ENCODE data around the gene TEX13D. TPM values are rescaled to one million over a fixed set of nuclear protein-coding genes. Genes with fewer than 3 reads are reported as not detected.

TEX13D gene
- total and polyA plus RNA-seq, 12 donors = not detected

- intact Hi-C loops (cut with DNase I) = loop anchor here in 2 of 10 donors (1.0 to 10.0 kb wide), 2 partner anchors 28 to 172 kb away; no protein-coding TSS in a partner anchor
- no peaks in the 10 kb centered on the region for H3K9me3 ChIP-seq
- H3K27ac ChIP-seq = no peak overlapping the region
- no peak for TF ChIP-seq CTCF (IDR thresholded peaks at IDR 0.05)
- H3K36me3 ChIP-seq = no peaks in the 10 kb centered on the region
- WGBS, 2 donors = 81 to 85% methylated on average over 5 to 6 of the region's 6 CpGs
- H3K4me3 ChIP-seq = no peak overlapping the region
- DNase-seq (no peak), ATAC-seq (no peak)
- no peaks in the 10 kb centered on the region for H3K4me1 ChIP-seq
- H3K27me3 ChIP-seq = peaks cover 0 to 20% (median 0%) of the 10 kb centered on the region in 7 donors
Observed at GRCh38 chrX:124386401-124386800, 53.9 kb downstream of the TEX13D start.

Other genes starting within 250 kb of the TEX13D start
- 1 to 10 TPM in 1 of 10 donors, under 1 TPM in 4, not detected in 5; 0.11 to 1.6 (median 0.13) TPM for gene SH2D1A, start 13.9 kb downstream of the TEX13D start, total RNA-seq
- under 1 TPM; 0.03 to 0.15 TPM for gene SH2D1A, start 13.9 kb downstream of the TEX13D start, polyA plus RNA-seq